Panc1 (cell line): ENCODE data around the gene TRMT44. TPM values are rescaled to one million over a fixed set of nuclear protein-coding genes. Genes with fewer than 3 reads are reported as not detected.

Source experiments
- ATAC-seq: fragments of 200-7000 bp; cut with Tn5 transposase; 2 replicates; pipeline ENCODE4 v1.9.1; 2020; ENCODE audit warnings: mild to moderate bottlenecking, moderate library complexity
- BruUV-seq: library from RNA; stranded (reverse); fragments of 400-500 nt; replicated peaks from 2 replicates; lab custom pipeline; 2021; lab: Mats Ljungman, UMichigan
- CTCF ChIA-PET: fragments of 300-600 bp; sonication (Branson Sonifier 250); formaldehyde crosslinking; loops from one replicate; lab custom pipeline; 2022; ENCODE audit warnings: antibody characterized with exemption; lab: Charles Lee
- POLR2A ChIA-PET: fragments of 300-600 bp; sonication (Branson Sonifier 250); formaldehyde crosslinking; loops from one replicate; lab custom pipeline; 2022; ENCODE audit warnings: antibody characterized with exemption; lab: Charles Lee
- DNase-seq: peaks from one replicate; pipeline ENCODE4 v3.0.0-alpha.2; 2010; ENCODE audit warnings: low read depth, low spot score
- H3K27ac ChIP-seq: 2 replicates; pipeline ENCODE4 v1.5.1; 2011; ENCODE audit warnings: mild to moderate bottlenecking, low read length, inconsistent platforms
- H3K27me3 ChIP-seq: fragments of 200-500 bp; sonication (Bioruptor generic); 2 replicates; pipeline ENCODE4 v1.6.0; 2014; ENCODE audit warnings: low read length, inconsistent platforms; ENCODE audit not compliant: control insufficient read depth, insufficient read depth
- H3K36me3 ChIP-seq: fragments of 200-500 bp; sonication (Bioruptor generic); 2 replicates; pipeline ENCODE4 v1.5.1; 2014; ENCODE audit warnings: inconsistent platforms, mild to moderate bottlenecking, low read length, moderate library complexity; ENCODE audit not compliant: control insufficient read depth, insufficient read depth
- H3K4me1 ChIP-seq: 2 replicates; pipeline ENCODE4 v1.5.1; 2011; ENCODE audit warnings: inconsistent platforms, mild to moderate bottlenecking, low read length, moderate library complexity; ENCODE audit not compliant: control insufficient read depth, insufficient read depth
- H3K4me3 ChIP-seq, 2 experiments: 2 replicates each; pipeline ENCODE4 v1.5.1; 2011 to 2012; ENCODE audit warnings: low read depth in 2 of 2, low read length in 2 of 2, mild to moderate bottlenecking in 2 of 2, inconsistent platforms in 1 of 2, moderate library complexity in 1 of 2
- H3K9me3 ChIP-seq: fragments of 200-500 bp; sonication (Bioruptor generic); 2 replicates; pipeline ENCODE4 v1.5.1; 2014; ENCODE audit warnings: low read depth, mild to moderate bottlenecking, inconsistent platforms, low read length, moderate library complexity; ENCODE audit not compliant: control insufficient read depth, insufficient read depth
- CTCF ChIP-seq: fragments of 450-650 bp; IDR thresholded peaks from 2 replicates; pipeline ENCODE4 v1.5.1; 2017; ENCODE audit warnings: mild to moderate bottlenecking
- POLR2AphosphoS5 ChIP-seq: IDR thresholded peaks from 2 replicates; pipeline ENCODE4 v1.6.1; 2012; ENCODE audit warnings: mild to moderate bottlenecking, low read depth, low read length, moderate library complexity
- REST ChIP-seq, 2 experiments: IDR thresholded peaks; 2 replicates each; pipeline ENCODE4 v1.6.1; 2011 to 2012; ENCODE audit warnings: low read depth in 2 of 2, control low read depth in 1 of 2, low read length in 1 of 2, mild to moderate bottlenecking in 1 of 2, moderate library complexity in 1 of 2; ENCODE audit not compliant: insufficient read depth in 1 of 2
- SIN3A ChIP-seq: IDR thresholded peaks from 2 replicates; pipeline ENCODE4 v1.6.1; 2012; ENCODE audit warnings: low read depth, mild to moderate bottlenecking, low read length, moderate library complexity, borderline replicate concordance; ENCODE audit not compliant: insufficient read depth
- TCF7L2 ChIP-seq: IDR thresholded peaks from 2 replicates; pipeline ENCODE4 v1.6.1; 2011; ENCODE audit warnings: mild to moderate bottlenecking, low read depth, low read length, inconsistent platforms
- in situ Hi-C: cut with HindIII; loops from 2 replicates; pipeline ENCODE4 v1.10.0; 2016; ENCODE audit warnings: low sequenced_read_pairs, low pct_unique_long_range_greater_than_20kb
- intact Hi-C: fragments of 100-400 bp; cut with micrococcal nuclease; formaldehyde crosslinking; loops from one replicate; pipeline ENCODE4 v1.10.0; 2022; ENCODE audit not compliant: unreplicated experiment
- total RNA-seq: library from RNA; stranded (reverse); gene quantifications from one replicate; pipeline ENCODE4 v1.2.1, GENCODE V29; 2021; ENCODE audit not compliant: unreplicated experiment

Gene TRMT44
- total RNA-seq, 1 experiment from 2014 or later: 10.8 TPM

DNA sequence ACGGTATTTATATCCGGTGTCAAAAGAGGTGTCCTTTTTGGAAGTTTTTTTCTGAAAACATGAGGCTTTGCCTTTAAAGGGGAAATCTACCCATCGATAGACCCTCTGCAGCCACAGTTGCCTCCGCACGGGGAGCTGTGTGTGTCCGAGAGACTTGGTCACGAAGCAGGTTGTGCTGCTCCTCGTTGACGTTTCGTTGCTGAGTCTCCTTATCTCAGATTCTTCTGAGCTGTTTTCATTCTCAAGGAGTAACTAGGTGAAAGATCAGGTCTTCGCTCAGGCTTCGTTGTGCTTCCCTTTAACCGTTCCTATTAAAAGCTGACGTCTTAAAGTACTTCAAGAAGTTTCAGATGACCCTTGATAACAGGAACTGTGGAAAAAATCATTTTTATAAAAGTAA, 23.8 kb downstream of the TRMT44 start:
- Histone ChIP-seq H3K36me3 (no peaks in the 10 kb centered on the region), H3K27me3 (no peaks in the 10 kb centered on the region), H3K27ac (no peak overlapping the region), H3K9me3 (no peaks in the 10 kb centered on the region), H3K4me1 (no peaks in the 10 kb centered on the region), H3K4me3 (no peak overlapping the region)
- BruUV-seq: no TSS peak
- intact Hi-C loops (no loop called here), in situ Hi-C loops (no loop called here)
- ChIA-PET CTCF (no interaction called here), POLR2A (no interaction called here)
- no peak for ATAC-seq
- no peak for TF ChIP-seq REST (IDR thresholded peaks at IDR 0.05; ENCODE audit: insufficient read depth in 1 of 2, low read depth in 2 of 2, low read length in 1 of 2)
- no peak for TF ChIP-seq POLR2AphosphoS5
- TF ChIP-seq TCF7L2: no peak
- no peak for TF ChIP-seq CTCF
- TF ChIP-seq SIN3A: no peak
- no peak for DNase-seq

DNA sequence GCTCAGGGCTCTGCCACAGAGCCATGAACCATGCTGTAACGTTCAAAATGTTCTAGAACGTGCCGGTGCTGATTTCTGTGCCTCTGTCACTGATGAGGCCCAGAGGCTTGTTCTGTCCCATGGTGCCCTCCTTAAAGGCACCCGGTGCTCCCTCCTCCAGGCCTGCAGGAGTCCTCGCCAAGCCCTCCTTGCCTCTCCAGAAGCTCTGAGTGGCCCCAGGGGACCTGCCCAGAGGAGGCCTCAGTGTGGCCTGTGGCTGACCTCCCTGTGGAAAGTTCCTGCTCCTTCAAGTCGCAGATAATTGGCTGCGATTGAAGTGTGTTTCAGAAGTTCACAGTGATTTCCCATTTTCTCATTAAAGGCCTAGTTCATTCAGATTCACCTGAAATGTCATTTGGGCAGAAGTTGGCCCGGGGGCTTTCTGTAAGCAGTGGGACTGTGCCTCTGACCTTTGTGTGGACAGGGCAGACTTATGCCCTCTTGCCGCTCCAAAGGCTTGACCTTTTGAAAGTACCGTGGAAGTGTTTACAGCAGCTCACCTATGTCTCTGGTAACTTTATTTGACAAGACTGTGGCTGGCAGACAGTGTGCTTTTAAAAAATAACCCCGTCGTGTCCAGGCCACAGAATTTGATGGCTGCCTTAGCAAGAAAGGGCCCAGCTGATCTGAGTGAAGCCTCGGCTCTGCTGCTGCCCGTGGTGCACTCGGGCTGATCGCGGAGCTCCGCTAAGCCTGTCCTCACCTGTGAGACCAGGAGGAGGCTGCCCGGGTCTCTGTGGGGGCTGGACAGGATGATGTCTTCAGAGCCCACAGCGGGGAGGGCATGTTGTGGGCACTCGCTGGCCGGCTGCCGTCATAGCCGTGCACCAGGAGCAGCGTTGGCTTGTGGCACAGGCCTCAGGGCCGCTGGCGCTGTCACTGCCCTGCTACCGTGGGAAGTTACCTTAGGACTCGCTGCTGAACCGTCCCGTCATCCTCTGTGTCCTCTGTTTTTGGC, 25.3 kb downstream of the TRMT44 start:
- Histone ChIP-seq H3K4me1 (no peaks in the 10 kb centered on the region), H3K9me3 (no peaks in the 10 kb centered on the region), H3K4me3 (no peak overlapping the region), H3K36me3 (no peaks in the 10 kb centered on the region), H3K27ac (no peak overlapping the region), H3K27me3 (no peaks in the 10 kb centered on the region)
- ChIA-PET CTCF (no interaction called here), POLR2A (no interaction called here)
- no peak for TF ChIP-seq TCF7L2
- no peak for TF ChIP-seq CTCF
- TF ChIP-seq REST (IDR thresholded peaks at IDR 0.05; ENCODE audit: insufficient read depth in 1 of 2, low read depth in 2 of 2, low read length in 1 of 2): no peak
- no peak for TF ChIP-seq POLR2AphosphoS5
- TF ChIP-seq SIN3A: no peak
- in situ Hi-C loops (no loop called here), intact Hi-C loops (no loop called here)
- no peak for ATAC-seq
- BruUV-seq: no TSS peak
- no peak for DNase-seq
